Ectodermal cell (in vitro differentiated cells): ENCODE data around the gene PEX26.
A peak's percentile ranks its signal among the peaks of the same experiment; 100 is the strongest.

Experiments used
- H3K27ac ChIP-seq: 2 replicates; pipeline ENCODE4 v1.7.0; 2013; ENCODE audit warnings: mild to moderate bottlenecking, low read depth, low read length; ENCODE audit not compliant: insufficient read depth, poor library complexity, severe bottlenecking
- H3K27me3 ChIP-seq: 2 replicates; pipeline ENCODE4 v1.7.0; 2013; ENCODE audit warnings: mild to moderate bottlenecking, low read length; ENCODE audit not compliant: insufficient read depth, control insufficient read depth, poor library complexity, severe bottlenecking
- H3K36me3 ChIP-seq: one replicate; pipeline ENCODE4 v1.7.0; 2013; ENCODE audit warnings: low read length; ENCODE audit not compliant: control insufficient read depth, insufficient read depth
- H3K4me1 ChIP-seq: one replicate; pipeline ENCODE4 v1.7.0; 2013; ENCODE audit warnings: low read length; ENCODE audit not compliant: control insufficient read depth, insufficient read depth
- H3K4me3 ChIP-seq: 2 replicates; pipeline ENCODE4 v1.7.0; 2013; ENCODE audit warnings: low read depth, low read length, control low read depth; ENCODE audit not compliant: insufficient read depth
- H3K9me3 ChIP-seq: 2 replicates; pipeline ENCODE4 v1.7.0; 2013; ENCODE audit warnings: mild to moderate bottlenecking, low read length, moderate library complexity; ENCODE audit not compliant: control insufficient read depth
- WGBS, 2 experiments: methylation state at CpG; one replicate each; pipeline ENCODE4 v1.1.7; 2013; ENCODE audit warnings: missing lambda C conversion rate in 2 of 2; 5-methylcytosine and 5-hydroxymethylcytosine counted together

The PEX26 gene

GRCh38 chr22:18081416-18081815 is 3.6 kb downstream of the PEX26 start:
- H3K4me3 ChIP-seq = no peak overlapping the region
- no peaks in the 10 kb centered on the region for H3K9me3 ChIP-seq
- no peaks in the 10 kb centered on the region for H3K27me3 ChIP-seq
- peaks cover 23% of the 10 kb centered on the region for H3K36me3 ChIP-seq
- H3K27ac ChIP-seq = no peak overlapping the region
- 96% methylated on average over 5 of the region's 5 CpGs for WGBS, 2 experiments
- H3K4me1 ChIP-seq = peaks cover 4% of the 10 kb centered on the region

DNA sequence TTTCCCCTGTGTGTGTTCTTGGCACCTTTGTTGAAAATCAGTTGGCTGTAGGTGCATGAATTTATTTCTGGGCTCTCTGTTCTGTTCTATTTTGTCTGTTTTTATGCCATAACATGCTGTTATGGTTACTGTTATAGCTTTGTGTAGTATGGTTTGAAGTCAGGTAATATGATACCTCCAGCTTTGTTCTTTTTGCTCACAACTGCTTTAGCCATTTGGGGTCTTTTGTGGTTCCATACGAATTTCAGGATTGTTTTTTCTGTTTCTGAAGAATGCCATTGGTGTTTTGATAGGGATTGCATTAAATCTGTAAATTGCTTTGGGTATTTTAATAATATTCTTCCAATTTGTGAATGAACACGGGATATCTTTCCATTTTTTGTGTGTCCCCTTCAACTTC is 4.7 kb downstream of the PEX26 start:
- H3K4me3 ChIP-seq = no peak overlapping the region
- H3K27me3 ChIP-seq = no peaks in the 10 kb centered on the region
- 90 to 97% methylated on average over 1 to 2 of the region's 2 CpGs for WGBS, 2 experiments
- H3K27ac ChIP-seq = no peak overlapping the region
- no peaks in the 10 kb centered on the region for H3K4me1 ChIP-seq
- H3K36me3 ChIP-seq = peaks cover 27% of the 10 kb centered on the region
- H3K9me3 ChIP-seq = no peaks in the 10 kb centered on the region

GRCh38 chr22:18083406-18083805 is 5.6 kb downstream of the PEX26 start:
- WGBS, 2 experiments = 94 to 98% methylated on average over 10 of the region's 10 CpGs
- Histone ChIP-seq H3K4me1 (no peaks in the 10 kb centered on the region), H3K27ac (no peak overlapping the region), H3K9me3 (no peaks in the 10 kb centered on the region), H3K36me3 (peaks cover 32% of the 10 kb centered on the region), H3K4me3 (no peak overlapping the region), H3K27me3 (no peaks in the 10 kb centered on the region)

DNA sequence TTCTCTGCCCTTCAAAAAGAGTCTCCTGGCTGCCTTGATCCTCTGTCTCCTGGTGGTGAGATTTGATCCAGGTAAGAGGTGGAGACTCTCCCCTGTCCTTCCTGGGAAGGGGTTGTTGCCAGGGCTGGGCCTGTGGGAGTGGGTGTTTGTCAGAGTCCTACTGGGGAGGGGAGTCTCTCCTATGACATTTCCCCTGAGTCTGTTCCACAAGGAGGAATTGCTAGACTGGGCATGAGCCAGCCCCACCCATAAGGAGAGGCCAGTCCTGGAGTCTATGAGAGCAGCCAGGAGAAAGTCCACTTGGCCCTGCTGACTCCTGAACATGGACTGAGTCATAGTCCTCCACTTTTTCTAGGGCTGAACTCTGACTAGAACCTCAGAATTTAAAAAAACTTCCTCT is 7.4 kb downstream of the PEX26 start:
- Histone ChIP-seq H3K4me3 (no peak overlapping the region), H3K27ac (no peak overlapping the region), H3K36me3 (peaks cover 32% of the 10 kb centered on the region)

GRCh38 chr22:18087350-18087855 is 9.6 kb downstream of the PEX26 start:
- Histone ChIP-seq H3K27me3 (no peaks in the 10 kb centered on the region), H3K4me3 (no peak overlapping the region), H3K36me3 (peaks cover 22% of the 10 kb centered on the region), H3K27ac (no peak overlapping the region), H3K9me3 (no peaks in the 10 kb centered on the region), H3K4me1 (no peaks in the 10 kb centered on the region)
- 85 to 88% methylated on average over 12 to 13 of the region's 13 CpGs for WGBS, 2 experiments

More for the DNA sequence above, 7.4 kb downstream of the PEX26 start:
- Histone ChIP-seq H3K9me3 (no peaks in the 10 kb centered on the region), H3K4me1 (no peaks in the 10 kb centered on the region), H3K27me3 (no peaks in the 10 kb centered on the region)

DNA sequence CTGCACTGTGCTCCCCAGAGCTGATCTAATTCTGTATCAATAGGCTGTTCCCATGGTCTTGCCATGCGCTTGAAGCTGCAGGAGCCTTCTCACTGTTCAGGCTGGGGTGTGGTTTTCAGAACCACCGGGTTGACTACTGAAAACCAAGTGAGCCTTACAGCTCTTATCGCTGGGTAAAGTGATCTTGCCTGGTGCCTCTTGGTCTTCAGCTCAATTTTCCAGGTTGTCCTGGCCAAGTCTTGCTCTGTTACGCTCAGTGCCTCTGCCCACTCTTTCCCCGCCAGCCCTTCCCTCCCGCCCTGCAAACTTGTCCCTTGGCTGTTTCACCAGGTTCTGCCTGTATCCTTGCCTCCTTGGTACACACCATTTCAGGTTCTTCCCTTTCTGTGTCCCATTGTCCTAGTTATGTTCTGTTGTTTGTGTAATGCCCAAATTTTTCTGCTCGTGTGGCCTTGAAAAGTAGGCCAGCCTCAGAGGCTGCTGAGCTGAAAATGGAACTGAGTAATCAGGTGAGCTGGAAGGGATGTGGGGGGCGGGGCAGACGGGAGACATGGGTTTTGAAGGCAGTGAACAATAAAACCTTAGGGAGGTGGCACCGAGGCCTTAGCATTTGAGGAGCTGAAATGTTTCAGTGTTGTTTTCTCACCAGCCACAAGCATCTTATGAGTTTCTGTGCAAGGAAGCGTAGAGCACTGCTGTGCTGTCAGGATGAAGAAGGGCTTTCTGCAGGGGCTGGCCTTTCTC is 11.2 kb downstream of the PEX26 start:
- WGBS, 2 experiments = 89 to 90% methylated on average over 11 of the region's 11 CpGs
- Histone ChIP-seq H3K4me3 (no peak overlapping the region), H3K27ac (no peak overlapping the region), H3K9me3 (no peaks in the 10 kb centered on the region), H3K36me3 (peaks cover 10% of the 10 kb centered on the region), H3K27me3 (no peaks in the 10 kb centered on the region), H3K4me1 (no peaks in the 10 kb centered on the region)

DNA sequence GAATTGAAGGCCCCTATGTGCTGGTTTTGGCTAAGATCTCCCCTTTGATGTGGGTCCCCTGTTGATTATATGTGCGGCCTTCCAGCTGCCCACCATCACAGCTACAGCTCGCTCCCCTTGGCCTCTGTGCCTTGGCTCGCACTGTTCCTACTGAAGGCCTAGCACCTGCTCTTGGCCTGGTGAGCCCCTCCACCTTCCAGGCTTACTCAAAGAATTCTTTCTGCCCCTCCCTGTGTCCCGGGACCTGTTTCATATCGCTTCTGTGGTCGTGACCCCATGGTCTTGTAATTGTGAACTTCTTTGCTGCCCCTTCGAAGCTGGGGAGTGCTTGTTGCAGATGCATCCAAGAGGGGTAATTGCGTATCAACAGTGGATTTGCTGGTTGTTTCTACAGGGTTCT is 12.5 kb downstream of the PEX26 start:
- no peak overlapping the region for H3K4me3 ChIP-seq
- peaks cover 9% of the 10 kb centered on the region for H3K36me3 ChIP-seq
- WGBS, 2 experiments = 93% methylated on average over 8 of the region's 8 CpGs
- peak overlapping the region; percentile 36 for H3K27ac ChIP-seq
- H3K9me3 ChIP-seq = no peaks in the 10 kb centered on the region
- H3K4me1 ChIP-seq = no peaks in the 10 kb centered on the region
- no peaks in the 10 kb centered on the region for H3K27me3 ChIP-seq

DNA sequence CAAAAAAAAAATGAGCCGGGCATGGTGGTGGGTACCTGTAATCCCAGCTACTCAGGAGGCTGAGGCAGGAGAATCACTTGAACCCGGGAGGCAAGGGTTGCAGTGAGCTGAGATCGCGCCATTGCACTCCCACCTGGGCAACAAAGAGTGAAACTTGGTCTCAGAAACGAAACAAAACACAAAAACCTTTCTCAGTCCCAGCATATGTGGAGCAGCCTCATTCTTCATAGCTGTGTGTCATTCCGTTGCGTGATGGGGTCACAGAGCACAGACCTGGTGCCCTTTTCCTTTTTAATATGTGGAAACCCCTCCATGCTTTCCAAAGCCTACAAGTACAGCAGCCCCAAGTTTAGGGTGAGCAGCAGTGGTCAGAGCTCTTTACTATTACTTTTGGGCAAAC is 13.7 kb downstream of the PEX26 start:
- H3K27ac ChIP-seq = no peak overlapping the region
- H3K4me1 ChIP-seq = no peaks in the 10 kb centered on the region
- H3K4me3 ChIP-seq = no peak overlapping the region
- H3K27me3 ChIP-seq = no peaks in the 10 kb centered on the region
- 88 to 90% methylated on average over 7 of the region's 7 CpGs for WGBS, 2 experiments
- H3K9me3 ChIP-seq = no peaks in the 10 kb centered on the region
- H3K36me3 ChIP-seq = peaks cover 9% of the 10 kb centered on the region

- no peak overlapping the region for H3K27ac ChIP-seq
- H3K4me1 ChIP-seq = no peaks in the 10 kb centered on the region
- H3K36me3 ChIP-seq = peaks cover 9% of the 10 kb centered on the region
- H3K4me3 ChIP-seq = no peak overlapping the region
- no peaks in the 10 kb centered on the region for H3K27me3 ChIP-seq
- H3K9me3 ChIP-seq = no peaks in the 10 kb centered on the region
- 96% methylated on average over 22 of the region's 22 CpGs for WGBS, 2 experiments
Measured at GRCh38 chr22:18091916-18092526, 14.2 kb downstream of the PEX26 start.

- Histone ChIP-seq H3K4me3 (no peak overlapping the region), H3K9me3 (no peaks in the 10 kb centered on the region), H3K27me3 (no peaks in the 10 kb centered on the region), H3K4me1 (no peaks in the 10 kb centered on the region), H3K36me3 (no peaks in the 10 kb centered on the region), H3K27ac (no peak overlapping the region)
- 95 to 98% methylated on average over 5 to 6 of the region's 6 CpGs for WGBS, 2 experiments
Measured at GRCh38 chr22:18093661-18094060, 15.9 kb downstream of the PEX26 start.
